HG03354 (cell line): ENCODE data around the gene PGM1.

ENCODE experiments used
- ATAC-seq: cut with Tn5 transposase; IDR thresholded peaks from one replicate; pipeline ENCODE4 v1.9.1; 2021; ENCODE audit warnings: mild to moderate bottlenecking; ENCODE audit not compliant: unreplicated experiment, poor library complexity, severe bottlenecking

The PGM1 gene

DNA sequence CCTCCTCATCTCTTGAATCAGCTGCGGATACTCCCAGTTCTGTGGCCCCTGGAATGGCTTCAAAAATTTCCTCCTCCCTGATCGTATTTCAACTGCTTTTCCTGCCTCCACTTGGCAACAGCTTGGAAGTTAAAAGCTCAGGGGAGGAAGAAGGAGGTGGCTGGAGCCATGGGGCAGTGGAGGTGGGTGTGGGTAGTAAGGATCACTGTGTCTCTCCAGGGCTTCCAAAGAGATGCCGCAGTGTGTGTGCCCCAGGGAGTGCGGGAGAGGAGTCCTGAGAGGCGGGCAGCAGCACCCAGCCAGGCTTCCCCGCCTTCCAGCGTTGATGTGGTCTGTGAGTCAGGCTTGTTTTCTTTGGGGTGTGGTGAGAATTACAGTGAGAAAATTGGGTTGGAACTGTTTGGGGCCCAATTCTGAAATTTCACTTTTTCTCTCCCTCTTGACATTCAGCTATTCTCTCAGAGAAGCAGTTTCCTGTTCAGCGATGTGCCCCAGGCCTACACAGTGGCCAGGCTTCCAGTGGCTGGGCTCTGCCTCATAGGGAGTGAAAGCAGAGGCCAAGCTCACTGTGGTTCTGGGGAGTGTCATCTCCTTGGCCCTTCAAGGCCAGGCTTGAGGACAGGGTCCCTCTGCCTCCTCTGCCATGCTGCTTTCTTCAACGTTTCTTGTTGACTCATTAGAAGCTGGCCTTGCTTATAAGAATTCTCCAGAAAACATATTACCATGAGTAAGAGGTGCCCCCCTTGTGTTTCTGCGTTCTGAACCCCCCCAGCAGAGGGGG, 69.0 kb downstream of the PGM1 start:
- ATAC-seq, result no peak

DNA sequence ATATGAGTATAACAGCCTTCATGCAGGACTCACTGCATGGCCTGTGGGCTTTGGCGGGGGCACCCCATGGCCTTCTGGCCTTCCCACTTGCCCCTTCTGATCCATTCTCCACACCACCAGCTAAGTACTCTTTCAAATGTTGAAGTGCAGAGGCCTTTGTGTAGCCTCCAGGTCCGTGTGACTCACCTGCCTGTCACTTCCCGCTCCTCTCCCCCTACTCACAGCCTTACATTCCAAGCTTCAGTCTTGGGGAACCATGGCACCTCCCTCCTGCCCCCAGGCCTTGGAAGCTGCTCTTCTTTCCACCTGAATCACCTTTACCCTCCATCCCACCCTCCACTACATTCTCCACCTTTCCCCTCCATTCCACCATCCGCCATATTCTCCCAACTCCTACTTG, 69.6 kb downstream of the PGM1 start:
- no peak for ATAC-seq

DNA sequence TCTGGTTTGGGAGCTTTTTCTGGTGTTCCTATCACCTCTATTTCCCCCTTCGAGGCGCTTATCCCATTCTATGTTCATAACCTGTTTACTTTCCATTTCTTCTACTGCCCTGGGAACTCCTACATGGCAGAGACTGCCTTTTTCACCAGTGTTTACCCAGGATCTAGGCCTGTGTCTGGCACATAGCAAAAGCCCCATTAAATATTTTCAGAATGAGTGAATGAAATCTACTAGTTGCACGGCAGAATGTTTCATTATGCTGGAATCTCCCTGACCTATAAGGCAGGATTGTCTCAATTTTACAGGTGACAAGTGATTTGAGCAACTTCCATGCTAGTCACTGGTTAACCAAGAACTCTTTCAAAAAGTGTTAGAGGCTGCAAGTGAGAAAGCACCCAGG, 70.1 kb downstream of the PGM1 start:
- ATAC-seq, result no peak

DNA sequence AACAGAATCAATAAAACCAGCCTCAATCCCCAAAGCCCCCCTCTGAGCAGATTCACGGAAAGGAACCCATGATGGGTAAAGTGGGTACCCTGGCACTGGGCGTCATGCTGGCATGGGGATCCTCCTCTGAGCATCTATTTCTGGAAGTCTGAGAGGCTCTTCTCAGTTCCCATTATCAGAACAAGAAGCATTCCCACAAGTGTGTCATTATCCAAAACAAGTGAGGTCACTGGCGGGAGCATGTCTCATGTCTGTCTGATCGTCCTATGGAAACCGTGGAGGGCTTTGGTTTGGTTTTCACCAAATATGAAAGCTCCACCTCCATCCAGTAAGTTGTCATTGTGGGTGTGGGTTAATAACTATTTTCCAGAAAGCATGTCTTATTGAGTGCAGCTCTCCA, 70.7 kb downstream of the PGM1 start:
- no peak for ATAC-seq

DNA sequence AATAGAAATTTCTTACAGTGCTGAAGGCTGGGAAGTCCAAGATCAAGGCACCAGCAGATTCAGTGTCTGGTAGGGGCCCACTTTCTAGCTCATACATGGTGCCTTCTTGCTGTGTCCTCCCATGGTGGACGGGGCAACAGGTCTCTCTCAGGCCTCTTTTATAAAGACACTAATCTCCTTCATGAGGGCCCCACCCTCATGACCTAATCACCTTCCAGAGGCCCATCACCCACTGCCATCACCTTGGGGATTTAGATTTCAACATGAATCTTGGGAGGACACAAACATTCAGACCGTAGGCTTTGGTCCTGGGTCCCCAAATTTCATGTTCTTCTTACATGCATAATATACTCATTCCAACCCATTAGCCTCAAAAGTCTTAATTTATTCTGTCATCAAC, 71.5 kb downstream of the PGM1 start:
- no peak for ATAC-seq

DNA sequence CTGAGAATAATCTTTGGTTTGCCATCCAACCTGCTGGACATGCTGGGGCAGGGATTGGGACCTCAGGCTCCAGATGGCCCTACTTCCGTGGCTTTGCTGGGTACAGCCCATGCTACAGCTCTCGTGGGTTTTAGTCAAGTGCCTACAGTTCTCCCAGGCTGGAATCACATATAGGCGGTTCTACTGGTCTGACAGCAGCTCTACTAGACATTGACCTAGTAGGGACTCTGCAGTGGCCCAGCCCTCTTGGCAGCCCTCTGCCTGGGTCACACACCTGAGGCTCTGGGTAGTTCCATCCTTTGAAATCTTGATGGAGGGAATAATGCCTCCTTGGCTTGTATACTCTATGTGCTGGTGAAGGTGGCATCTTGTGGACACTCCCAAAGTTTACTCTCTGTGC, 72.2 kb downstream of the PGM1 start:
- ATAC-seq, result no peak

DNA sequence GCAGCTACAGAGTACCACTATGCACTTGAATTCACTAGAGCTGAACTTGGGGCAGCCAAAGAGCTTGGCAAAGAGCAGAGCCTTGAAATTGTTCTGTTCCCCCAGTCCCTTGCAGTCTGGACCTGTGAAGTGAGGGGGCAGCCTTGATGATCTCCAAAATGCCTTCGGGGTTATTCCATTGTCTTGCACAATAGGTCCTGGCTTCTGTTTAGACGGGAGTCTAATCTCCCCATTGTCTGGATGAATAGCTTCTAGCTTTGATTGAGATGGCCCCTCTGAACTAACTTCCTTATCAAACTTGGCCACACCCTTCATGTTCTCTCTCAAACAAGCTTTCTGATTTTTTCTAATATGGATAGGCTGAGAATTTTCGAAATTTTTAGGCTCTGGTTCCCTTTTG, 72.6 kb downstream of the PGM1 start:
- ATAC-seq, result no peak

DNA sequence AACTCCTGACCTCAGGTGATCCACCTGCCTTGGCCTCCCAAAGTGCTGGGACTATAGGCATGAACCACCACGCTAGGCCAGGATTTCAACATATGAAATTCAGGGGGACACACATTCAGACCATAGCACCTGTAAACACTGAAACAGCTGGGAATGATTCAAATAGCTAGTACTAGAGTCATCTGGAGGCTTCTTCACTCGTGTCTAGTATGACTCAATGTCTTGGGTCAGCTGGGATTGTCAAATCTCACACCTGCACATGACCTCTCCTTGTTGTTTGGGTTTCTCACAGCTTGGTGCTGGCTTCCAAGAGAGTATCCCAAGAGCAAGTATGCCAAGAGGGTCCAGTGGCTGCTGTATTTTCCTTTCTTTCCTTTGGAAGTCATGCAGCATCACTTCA, 75.1 kb downstream of the PGM1 start:
- ATAC-seq, result no peak

DNA sequence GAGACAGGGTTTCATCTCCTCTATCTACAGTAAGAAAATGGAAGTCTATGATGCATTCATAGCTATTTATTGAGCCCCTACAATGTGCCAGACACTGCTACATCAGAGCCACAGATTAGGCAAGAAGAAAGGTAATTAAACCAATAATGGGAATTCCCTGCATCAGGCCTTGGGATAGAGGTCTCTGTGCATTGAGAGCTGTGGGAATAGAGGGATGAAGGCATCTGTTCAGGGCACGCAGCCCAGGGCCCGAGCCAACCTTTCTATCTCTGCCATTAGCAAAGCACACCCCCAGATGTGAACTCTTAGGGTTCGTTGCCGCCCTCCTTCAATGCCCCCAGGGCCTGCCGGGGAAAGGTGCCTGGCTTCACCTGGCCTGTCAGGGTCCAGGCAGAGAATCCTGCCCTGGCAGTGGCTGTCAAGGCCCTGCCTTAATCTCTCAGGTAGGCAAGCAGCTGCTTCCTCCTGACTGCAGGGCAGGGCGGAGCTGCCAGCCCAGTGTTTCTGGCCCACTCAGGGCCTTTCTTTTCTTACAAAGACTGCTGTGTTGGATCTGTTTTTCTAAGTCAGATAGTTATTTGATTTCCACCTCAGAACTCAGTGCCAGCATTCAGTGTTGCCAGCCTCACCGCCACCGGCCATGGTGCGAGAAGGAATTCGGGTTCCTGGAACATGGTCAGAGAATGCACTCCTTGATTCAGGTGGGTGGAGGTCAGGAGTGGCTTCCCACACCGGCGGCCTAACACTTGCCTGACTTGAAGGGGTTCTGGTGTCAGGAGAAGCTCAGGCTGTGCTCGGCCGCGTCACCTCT, 76.1 kb downstream of the PGM1 start:
- ATAC-seq, result no peak

DNA sequence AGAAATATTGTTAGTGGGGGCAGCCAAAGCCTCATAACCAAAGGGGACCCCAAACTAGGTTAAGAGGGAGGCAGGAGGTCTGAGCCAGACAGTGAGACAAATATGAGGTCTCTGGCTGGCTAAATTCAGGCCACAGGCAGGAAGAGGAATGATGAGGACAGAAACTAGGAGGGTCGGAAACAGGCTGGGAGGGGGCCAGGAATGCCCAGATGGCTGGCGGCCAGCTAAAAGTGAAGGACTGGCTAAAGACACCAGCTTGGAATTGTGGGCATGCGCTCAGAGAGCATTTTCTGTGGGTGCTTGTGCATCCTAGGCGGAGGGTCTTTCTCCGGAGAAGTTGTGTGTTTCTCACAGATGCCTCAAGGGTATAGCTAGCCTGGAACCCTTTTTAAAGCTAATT, 77.0 kb downstream of the PGM1 start:
- no peak for ATAC-seq

DNA sequence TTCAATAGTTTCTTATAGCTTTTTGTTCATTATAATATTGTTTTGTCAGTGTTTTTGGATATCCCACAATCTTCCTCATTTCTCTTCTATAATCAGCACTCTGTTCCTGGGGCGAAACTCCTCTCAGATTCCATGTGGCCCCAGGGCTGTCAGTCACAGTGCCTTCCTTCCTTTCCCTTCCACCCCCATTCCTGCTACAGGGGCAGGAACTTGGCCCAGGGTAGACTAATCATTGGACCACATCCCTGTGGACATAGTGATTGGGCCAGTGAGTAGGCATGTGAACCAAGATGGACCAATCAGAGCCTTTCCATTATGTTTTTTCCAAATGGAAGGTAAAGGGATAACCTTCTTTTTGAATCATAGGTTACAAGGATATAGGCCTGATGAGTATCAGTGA, 78.3 kb downstream of the PGM1 start:
- ATAC-seq, result no peak

DNA sequence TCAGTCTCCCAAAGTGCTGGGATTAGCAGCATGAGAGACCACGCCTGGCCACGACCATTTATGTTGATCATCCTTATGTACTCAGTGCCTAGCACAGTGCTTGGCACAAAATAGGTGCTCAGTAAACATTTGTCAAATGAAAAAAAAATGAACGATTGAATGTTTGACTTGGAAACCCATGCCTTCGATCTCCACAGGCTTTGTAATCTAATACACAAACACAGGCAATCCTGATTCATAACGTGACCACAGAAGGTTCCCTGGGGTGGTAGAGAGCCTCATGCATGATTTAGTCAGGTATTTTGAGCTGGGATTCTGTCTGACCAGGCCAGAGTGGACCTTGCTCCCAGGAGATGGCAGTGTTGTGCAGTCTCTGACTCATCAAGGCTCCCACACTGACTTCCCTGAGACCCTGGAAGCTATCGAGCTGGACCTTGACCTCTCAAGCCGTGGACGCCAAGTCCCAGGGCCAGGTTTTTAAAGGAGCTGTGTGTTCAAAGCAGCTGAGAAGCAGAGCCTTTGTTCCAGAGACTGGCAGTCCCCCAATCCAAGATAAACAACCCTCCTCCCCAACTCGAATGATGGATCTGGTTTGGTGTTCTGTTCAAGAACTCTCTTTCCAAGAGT, 81.1 kb downstream of the PGM1 start:
- ATAC-seq, result no peak

DNA sequence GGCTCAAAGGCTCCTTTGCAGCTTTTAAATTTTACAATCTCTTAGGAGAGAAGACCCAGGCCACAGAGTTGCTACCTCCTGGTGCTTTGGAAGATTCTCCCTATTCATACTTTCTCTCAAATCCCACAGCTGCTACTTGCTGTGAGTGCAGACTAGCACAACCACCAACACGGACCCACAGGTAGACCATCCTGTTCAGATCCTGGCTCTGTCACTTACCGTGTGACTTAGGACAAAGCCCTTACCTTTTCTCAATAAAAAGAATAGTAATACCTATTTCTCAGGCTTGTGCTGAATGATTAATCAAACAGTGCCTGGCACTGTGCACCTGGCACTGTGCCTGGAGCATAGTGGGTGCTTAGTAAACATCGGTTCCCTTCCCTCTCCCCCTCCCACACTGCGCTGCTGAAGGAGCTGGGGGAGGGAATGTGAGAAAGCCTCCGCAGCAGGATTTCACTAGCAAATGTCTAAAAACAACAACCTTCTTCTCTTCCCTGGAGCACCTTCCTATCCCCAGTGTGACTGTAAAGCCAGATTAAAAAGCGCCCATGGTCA, 81.7 kb downstream of the PGM1 start:
- no peak for ATAC-seq

DNA sequence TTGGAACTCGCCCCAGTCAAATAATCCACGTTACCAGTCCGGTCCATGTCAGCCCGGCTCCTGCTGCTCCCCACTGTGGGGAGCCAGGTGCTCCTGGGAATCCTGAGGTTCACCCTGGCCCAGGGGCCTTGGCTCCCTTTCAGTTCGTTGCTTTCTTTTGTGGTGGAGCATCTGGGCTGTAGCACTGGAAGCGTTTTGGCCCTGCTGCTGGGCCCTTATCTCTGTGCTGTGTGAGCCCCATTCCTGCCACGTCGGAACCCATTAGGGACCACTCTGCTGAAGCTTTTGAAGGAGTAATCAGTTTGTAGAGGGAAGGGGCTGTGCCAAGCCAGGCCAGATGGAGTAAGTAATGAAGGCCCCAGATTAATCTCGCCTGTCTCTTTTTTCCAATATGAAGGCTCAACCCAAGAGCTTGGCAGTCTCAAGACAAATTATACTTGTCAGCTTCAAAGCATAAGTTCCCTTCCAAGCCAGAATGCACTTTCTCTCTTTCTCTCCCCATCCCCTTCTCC, 82.3 kb downstream of the PGM1 start:
- ATAC-seq, result no peak

DNA sequence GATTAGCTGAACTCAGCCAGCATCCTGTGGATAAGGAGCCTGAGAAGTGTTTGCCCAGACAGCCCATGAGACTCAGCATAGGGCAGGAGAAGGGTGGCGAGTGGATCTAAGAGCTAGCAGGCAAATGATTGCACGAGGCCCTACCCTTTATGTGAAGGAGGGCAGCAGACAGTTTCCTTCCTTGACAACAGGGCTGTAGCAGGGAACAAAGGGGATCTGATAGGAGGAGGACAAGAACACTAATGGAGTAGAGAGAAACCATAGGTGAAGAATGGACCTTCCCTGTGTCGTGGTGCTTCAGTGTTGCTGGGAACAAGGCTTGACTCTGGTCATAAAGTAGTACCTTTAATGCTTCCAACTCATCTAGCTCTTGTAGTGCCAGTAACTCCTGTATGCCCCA, 84.3 kb downstream of the PGM1 start:
- no peak for ATAC-seq

DNA sequence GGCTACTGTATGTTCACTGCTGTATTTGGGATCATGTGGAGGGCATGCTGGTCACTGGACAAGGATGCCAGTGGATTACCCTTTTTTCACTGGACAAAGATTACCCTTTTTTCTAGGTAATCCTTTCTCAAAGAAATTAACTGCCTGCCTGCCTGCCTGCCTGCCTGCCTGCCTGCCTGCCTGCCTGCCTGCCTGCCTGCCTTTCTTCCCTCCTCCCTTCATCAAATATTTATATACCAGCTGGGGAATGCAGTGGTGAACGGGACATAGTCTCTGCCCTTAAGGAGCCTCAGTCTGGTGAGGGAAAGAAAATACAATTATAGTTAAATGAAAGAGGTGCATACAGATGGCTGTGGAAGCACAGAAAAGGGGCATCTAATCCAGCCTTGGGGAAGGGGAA, 85.0 kb downstream of the PGM1 start:
- no peak for ATAC-seq

DNA sequence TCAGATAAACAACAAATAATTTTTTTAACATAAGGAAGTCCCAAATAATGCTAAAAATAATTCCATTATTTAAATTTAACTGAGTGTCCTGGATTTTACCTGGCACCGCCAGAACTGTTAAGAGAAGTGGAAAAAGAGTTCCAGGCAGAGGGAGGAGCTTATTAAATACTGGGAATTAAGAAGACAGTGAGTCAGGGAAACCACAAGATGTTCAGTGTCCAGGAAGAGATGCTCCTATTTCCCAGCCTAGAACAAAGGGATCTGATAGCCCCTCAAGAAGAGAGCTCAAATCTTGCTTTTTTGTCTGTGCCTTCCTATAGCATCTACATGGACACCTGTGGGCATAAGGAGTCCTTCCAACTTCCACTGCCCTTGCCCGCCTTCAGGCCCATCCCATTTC, 85.9 kb downstream of the PGM1 start:
- ATAC-seq, result no peak

DNA sequence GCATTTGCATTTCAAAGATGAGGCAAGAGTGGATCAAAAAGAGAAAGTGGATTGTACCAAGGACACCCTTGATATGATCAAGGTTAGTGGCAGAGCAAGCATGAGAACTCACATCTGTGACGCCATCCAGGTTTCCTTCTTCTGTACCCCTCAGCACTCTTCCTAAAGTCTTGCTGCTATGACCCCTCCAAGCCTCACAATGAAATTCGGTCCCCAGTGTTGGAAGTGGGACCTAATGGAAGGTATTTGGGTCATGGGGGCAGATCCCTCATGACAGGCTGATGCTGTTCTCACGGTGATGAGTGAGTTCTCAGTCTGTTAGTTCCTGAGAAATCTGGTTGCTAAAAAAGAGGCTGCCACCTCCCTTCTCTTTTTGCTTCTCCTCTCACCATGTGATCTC, 86.4 kb downstream of the PGM1 start:
- no peak for ATAC-seq

DNA sequence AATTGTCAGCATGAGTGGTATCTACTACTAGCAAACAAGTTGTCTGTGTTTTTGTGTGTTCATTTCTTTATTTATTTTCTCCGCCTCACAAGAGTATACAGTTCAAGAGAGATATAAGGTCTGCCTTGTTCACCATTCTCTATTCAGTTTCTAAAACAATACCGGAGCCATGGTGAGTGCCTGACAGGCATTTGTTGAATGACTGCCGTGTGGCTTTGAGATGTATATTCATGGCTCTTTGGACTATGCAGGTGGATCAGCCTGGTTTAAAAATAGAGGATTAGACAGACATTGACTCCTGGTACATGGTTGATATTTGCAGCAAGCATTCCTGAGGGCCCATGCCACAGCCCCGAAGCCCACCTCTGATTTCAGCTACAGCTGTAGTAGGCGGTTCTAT, 89.7 kb downstream of the PGM1 start:
- ATAC-seq, result no peak

DNA sequence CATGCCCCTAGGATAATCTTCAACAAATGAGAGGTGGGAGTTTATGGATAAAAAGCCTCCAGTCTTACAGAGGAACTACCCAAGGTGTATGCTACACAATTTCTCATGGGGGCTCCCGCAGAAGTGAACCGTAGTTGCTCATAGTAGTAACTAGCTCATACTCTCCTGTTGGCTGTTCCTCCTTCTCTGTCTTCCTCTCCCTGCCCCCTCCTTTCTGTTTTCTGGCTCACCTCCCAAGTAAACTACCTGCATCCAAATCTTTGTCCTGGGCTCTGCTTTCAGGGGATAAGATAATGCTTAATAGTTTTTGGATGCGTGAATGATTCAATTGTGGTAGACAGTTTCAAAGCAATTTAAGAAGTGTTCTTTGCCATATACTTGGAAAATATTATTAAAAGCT, 90.5 kb downstream of the PGM1 start:
- ATAC-seq, result no peak
